Erythroblast (primary cell): ENCODE measurements around the gene BFAR.
"Not testable (repeated sequence)": the region's sequence is repeated elsewhere in the genome, so short reads cannot be mapped to it uniquely, and the experiment has no call there.

Experiments
- GATA1 ChIP-seq: IDR thresholded peaks from 2 replicates; pipeline ENCODE4 v1.6.1; 2011; ENCODE audit warnings: low read depth, mild to moderate bottlenecking, control low read depth, low read length, moderate library complexity
- POLR2A ChIP-seq: IDR thresholded peaks from 2 replicates; pipeline ENCODE4 v1.6.1; 2011; ENCODE audit warnings: mild to moderate bottlenecking, low read length

DNA sequence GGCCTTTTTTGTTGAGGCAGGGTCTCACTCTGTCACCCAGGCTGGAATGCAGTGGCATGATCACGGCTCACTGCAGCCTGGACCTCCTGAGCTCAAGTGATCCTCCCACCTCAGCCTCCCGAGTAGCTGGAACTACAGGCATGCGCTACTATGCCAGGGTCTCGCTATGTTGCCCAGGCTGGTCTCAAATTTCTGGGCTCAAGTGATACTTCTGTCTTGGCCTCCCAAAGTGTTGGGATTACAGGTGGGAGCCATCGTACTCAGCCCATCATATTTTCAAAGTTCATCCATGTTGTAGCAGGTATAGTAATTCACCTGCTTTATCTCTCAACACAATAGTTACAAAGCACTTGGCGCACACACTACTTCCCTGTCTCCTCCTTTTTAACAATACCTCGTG lies 47.6 kb downstream of the BFAR start:
- not testable (repeated sequence) for TF ChIP-seq POLR2A, GATA1
